Lung (tissue), 12 donors: ENCODE results near the gene ODF4. TPM values are rescaled to one million over a fixed set of nuclear protein-coding genes. Genes with fewer than 3 reads are reported as not detected.

ENCODE experiments used
- ATAC-seq: fragments of 200-7000 bp; cut with Tn5 transposase; one replicate; pipeline ENCODE4 v1.9.1; 2020; ENCODE audit warnings: moderate number of reproducible peaks; ENCODE audit not compliant: insufficient read depth, low FRiP score
- DNase-seq, 3 donors: peaks; one replicate each; pipeline ENCODE4 v3.0.0-alpha.2; 2013 to 2017
- H3K27ac ChIP-seq, 2 donors: one replicate each; pipeline ENCODE4 v1.5.1; 2013; ENCODE audit warnings: mild to moderate bottlenecking in 2 of 2, moderate library complexity in 2 of 2, control low read depth in 1 of 2, inconsistent platforms in 1 of 2, low read depth in 1 of 2, low read length in 1 of 2
- H3K27me3 ChIP-seq, 3 donors: one replicate each; pipeline ENCODE4 v1.5.1; 2013; ENCODE audit warnings: low read length in 2 of 3; ENCODE audit not compliant: control insufficient read depth in 3 of 3, insufficient read depth in 3 of 3
- H3K36me3 ChIP-seq, 4 donors: one replicate each; pipeline ENCODE4 v1.5.1; 2013; ENCODE audit warnings: low read length in 4 of 4, mild to moderate bottlenecking in 1 of 4, moderate library complexity in 1 of 4; ENCODE audit not compliant: control insufficient read depth in 4 of 4, insufficient read depth in 4 of 4
- H3K4me1 ChIP-seq, 5 donors: one replicate each; pipeline ENCODE4 v1.5.1; 2013; ENCODE audit warnings: low read length in 5 of 5, mild to moderate bottlenecking in 2 of 5, moderate library complexity in 1 of 5; ENCODE audit not compliant: control insufficient read depth in 5 of 5, insufficient read depth in 5 of 5
- H3K4me3 ChIP-seq: one replicate; pipeline ENCODE4 v1.5.1; 2013; ENCODE audit warnings: mild to moderate bottlenecking, control low read depth, moderate library complexity
- H3K9ac ChIP-seq, 2 donors: one replicate each; pipeline ENCODE4 v1.5.1; 2013; ENCODE audit warnings: low read length in 2 of 2, control low read depth in 1 of 2; ENCODE audit not compliant: insufficient read depth in 1 of 2
- H3K9me3 ChIP-seq, 4 donors: one replicate each; pipeline ENCODE4 v1.5.1; 2013; ENCODE audit warnings: low read length in 3 of 4, mild to moderate bottlenecking in 1 of 4, moderate library complexity in 1 of 4; ENCODE audit not compliant: control insufficient read depth in 4 of 4, insufficient read depth in 3 of 4
- WGBS, 2 donors: extraction: QIAGEN DNeasy Blood & Tissue Kit; methylation state at CpG; one replicate each; pipeline ENCODE4 v1.1.7; 2013; 5-methylcytosine and 5-hydroxymethylcytosine counted together
- polyA plus RNA-seq, 2 donors: library from polyadenylated mRNA; stranded (reverse); fragments of 200-250 nt; gene quantifications; one replicate each; pipeline ENCODE4 v1.2.1, GENCODE V29; 2013
- total RNA-seq, 2 donors: library from RNA; depleted of rRNA in 1 of 2; stranded (reverse); fragments of >200 nt in 1 of 2; gene quantifications; one replicate each; pipeline ENCODE4 v1.2.1, GENCODE V29; 2014 to 2021
- TF ChIP-seq, protein P1 (sequence below): IDR thresholded peaks from 2 replicates; pipeline ENCODE4 v1.5.1; 2012; ENCODE audit warnings: mild to moderate bottlenecking; ENCODE audit errors: control extremely low read depth, extremely low read depth
- donor health status: control.
- donor health status: control.
- donor health status: Bipolar disorder and iron deficiency.
- donor health status: healthy.
- donor health status: DM: yes; HTN: yes; CAD: no.

Gene ODF4
- total and polyA plus RNA-seq, 4 donors, result not detected

DNA sequence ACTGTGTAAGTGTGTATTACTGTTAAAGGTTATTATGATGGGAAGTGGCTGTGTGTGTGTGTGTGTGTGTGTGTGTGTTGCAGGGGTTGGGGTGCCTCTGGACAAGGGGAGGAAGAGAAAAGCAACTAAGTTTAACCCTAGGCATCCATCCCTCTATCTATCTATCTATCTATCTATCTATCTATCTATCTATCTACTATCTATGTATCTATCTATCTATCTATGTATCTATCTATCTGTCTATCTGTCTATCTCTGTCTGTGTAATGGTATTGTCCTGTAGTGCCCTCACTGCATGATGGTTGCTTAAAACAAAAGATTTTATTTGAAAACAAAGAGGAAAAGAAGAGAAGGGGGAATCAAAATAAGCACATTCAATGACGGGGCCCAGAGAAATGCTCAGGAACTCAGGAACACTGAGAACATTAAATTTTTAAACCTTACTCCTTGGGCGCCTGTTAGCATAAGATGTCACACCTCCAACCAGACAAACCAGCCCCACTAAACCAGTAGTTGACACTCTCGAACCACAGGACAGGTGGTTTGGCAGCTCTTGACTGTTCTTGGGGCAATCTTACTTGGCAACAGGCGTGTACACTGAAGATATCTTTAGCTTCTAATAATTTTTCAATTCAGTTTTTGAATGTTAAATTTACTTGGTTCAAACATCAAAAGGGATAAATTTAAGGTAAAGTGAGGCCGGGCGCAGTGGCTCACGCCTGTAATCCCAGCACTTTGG, 48.4 kb downstream of the ODF4 start:
- ATAC-seq, result no peak
- DNase-seq, result no peak
- H3K36me3 ChIP-seq, result no peaks in the 10 kb centered on the region
- no peak overlapping the region for H3K27ac ChIP-seq
- no peaks in the 10 kb centered on the region for H3K27me3 ChIP-seq
- 89 to 97% methylated on average over 7 of the region's 7 CpGs for WGBS, 2 donors
- no peak overlapping the region for H3K9ac ChIP-seq
- no peak overlapping the region for H3K4me3 ChIP-seq
- TF ChIP-seq, protein P1, sequence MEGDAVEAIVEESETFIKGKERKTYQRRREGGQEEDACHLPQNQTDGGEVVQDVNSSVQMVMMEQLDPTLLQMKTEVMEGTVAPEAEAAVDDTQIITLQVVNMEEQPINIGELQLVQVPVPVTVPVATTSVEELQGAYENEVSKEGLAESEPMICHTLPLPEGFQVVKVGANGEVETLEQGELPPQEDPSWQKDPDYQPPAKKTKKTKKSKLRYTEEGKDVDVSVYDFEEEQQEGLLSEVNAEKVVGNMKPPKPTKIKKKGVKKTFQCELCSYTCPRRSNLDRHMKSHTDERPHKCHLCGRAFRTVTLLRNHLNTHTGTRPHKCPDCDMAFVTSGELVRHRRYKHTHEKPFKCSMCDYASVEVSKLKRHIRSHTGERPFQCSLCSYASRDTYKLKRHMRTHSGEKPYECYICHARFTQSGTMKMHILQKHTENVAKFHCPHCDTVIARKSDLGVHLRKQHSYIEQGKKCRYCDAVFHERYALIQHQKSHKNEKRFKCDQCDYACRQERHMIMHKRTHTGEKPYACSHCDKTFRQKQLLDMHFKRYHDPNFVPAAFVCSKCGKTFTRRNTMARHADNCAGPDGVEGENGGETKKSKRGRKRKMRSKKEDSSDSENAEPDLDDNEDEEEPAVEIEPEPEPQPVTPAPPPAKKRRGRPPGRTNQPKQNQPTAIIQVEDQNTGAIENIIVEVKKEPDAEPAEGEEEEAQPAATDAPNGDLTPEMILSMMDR, result no peak
- H3K4me1 ChIP-seq, result peaks cover 0 to 9% (median 0%) of the 10 kb centered on the region in 5 donors
- H3K9me3 ChIP-seq, result no peaks in the 10 kb centered on the region

GRCh38 chr17:8391711-8392110, 52.1 kb downstream of the ODF4 start:
- H3K9me3 ChIP-seq, result peaks cover 0 to 4% (median 0%) of the 10 kb centered on the region in 4 donors
- no peak for DNase-seq
- no peak for ATAC-seq
- peaks cover 0 to 3% (median 0%) of the 10 kb centered on the region in 5 donors for H3K4me1 ChIP-seq
- TF ChIP-seq, protein P1, result no peak
- peaks cover 0 to 8% (median 8%) of the 10 kb centered on the region in 3 donors for H3K27me3 ChIP-seq
- no peak overlapping the region for H3K4me3 ChIP-seq
- H3K36me3 ChIP-seq, result no peaks in the 10 kb centered on the region
- H3K9ac ChIP-seq, result no peak overlapping the region
- H3K27ac ChIP-seq, result no peak overlapping the region
- WGBS, 2 donors, result 48 to 55% methylated on average over 9 of the region's 9 CpGs

GRCh38 chr17:8392274-8392673, 52.6 kb downstream of the ODF4 start:
- no peak overlapping the region for H3K27ac ChIP-seq
- H3K4me1 ChIP-seq, result peaks cover 0 to 3% (median 0%) of the 10 kb centered on the region in 5 donors
- WGBS, 2 donors, result 72 to 86% methylated on average over 17 to 18 of the region's 18 CpGs
- TF ChIP-seq, protein P1, result no peak
- ATAC-seq, result no peak
- H3K9ac ChIP-seq, result no peak overlapping the region
- DNase-seq, result no peak
- H3K9me3 ChIP-seq, result peaks cover 0 to 4% (median 0%) of the 10 kb centered on the region in 4 donors
- no peak overlapping the region for H3K4me3 ChIP-seq
- H3K27me3 ChIP-seq, result peaks cover 0 to 9% (median 8%) of the 10 kb centered on the region in 3 donors
- no peaks in the 10 kb centered on the region for H3K36me3 ChIP-seq
